ENCODE measurements around the gene CENPB.

CENPB gene

GRCh38 chr20:3788685-3789155 is 2.2 kb upstream of the CENPB start:
- no peak for ATAC-seq

GRCh38 chr20:3787324-3788014 is 929 bp upstream of the CENPB start:
- no peak for ATAC-seq

GRCh38 chr20:3786126-3786484 is 435 bp downstream of the CENPB start:
- ATAC-seq: peak; percentile 27 to 30

DNA sequence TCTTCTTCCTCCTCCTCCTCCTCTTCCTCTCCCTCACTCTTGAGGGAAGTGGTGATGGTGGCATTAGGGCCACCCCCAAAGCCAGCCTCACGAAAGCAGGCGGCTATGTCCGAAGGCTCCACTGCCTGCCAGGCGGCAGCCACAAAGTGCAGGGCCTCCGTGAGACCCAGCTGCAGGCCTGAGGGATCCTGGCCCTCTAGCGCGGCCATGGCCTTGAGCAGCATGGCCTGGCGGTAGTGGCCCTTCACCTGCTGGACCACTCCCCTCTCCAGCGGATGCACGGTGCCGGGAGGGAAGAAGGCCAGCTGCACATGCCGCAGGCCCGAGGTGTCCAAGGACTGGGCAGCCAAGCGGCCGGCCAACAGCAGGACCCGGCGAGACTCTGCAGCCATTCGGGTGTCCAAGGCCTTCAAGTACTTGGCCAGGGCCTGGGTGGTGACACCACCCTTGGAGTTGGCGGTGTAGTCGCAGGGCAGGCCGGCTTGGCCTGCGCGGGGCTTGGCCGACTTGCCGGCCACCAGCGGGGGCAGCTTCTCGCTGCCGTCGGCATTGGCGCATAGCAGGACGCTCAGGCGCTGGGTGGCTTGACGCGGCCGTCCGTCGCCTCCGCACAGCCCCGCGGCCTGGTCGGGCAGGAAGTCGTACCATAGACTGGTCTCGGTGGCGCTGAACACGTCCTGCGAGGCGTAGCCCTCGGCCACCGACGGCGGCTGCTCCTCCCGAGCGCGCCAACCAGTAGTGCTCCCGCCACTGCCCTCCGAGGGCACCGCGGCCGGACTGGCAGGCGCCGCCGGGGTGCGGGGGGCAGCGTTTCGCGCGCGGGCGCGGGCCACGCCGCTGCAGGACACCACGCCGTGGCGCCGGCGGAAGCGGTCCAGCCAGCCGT is 1.1 kb downstream of the CENPB start:
- no peak for ATAC-seq

DNA sequence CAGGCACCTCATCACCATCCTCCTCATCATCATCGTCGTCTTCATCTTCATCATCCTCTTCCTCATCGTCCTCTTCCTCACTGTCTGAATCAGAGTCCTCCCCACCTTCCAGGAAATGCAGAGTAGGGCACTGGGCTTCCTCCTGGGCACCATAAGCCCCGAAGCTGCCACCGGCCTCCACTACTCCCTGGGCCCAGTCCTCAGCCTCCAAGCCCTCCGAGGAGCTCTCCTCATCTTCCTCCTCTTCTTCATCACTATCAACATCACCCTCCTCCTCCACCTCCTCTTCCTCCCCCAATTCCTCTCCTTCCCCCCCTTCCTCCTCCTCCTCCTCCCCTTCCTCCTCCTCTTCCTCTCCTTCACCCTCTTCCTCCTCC is 1.7 kb downstream of the CENPB start:
- ATAC-seq: no peak

GRCh38 chr20:3784216-3784853 is 2.2 kb downstream of the CENPB start:
- no peak for ATAC-seq

- no peak for ATAC-seq
These were observed 2.9 kb downstream of the CENPB start for GRCh38 chr20:3783511-3784195.

DNA sequence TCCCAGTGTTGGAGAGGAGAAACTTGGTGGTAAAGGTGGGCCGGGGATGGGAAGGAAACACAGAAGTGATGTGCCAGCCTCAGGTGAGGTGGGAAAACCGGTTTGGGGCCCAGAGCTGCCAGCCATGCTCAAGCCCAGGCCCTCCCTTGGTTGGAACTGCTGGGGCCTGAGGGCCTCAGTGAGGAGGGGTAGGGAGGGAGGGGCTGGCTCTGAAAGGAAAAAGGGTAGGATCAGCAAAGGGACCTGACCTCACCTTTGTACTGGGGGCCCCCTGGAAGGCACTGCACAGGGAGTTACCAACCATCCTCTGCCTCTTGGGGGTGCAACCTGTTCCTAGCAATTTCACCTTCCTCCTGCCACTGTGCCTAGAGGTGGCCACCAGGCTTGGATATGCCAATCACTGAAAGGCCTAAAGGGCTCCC is 3.5 kb downstream of the CENPB start:
- ATAC-seq: no peak

- ATAC-seq: no peak
These were observed 3.9 kb downstream of the CENPB start for GRCh38 chr20:3782597-3782996.

DNA sequence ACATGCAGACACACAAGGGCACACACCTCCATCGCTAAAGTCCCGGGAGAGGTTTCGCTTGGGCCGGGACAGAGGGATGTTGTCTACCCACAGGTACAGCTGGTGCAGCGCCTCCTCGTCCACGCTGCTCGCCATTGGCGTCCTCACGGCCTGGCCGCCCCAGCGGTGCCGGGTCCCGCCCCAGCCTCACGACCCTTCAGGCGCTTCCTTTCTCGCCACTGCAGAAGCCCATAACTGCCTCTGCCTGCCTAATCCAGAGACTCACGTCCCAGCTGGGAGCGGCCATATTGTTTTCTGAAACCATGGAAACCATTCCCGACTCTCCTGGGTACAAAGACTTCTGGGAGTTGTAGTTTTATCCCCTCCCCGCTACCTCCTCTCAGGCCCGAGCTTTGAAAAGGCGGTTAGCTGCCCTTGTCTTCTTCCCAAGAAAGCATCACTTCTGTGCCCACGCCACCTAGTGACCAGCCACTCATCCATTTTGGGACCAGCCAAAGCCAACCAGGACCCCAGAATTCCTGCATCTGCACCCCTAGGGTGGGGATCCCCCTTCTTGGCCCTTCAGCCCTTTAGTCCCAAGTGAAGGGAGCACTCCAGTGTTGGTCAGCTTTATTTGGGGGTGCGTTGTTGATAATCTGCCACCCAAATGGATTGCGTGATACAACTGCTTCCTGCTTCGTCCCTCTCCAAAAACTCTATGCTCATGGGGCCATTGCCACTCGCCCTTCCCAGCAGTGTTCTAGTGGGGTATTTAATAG is 5.2 kb downstream of the CENPB start, which contains the start of gene SPEF1:
TSS of gene SPEF1 (minus strand) at position 296 of the 758 bp plus-strand sequence. CDS start at position 135, 161 bp downstream.
- peak; percentile 41 to 60 for ATAC-seq

GRCh38 chr20:3778976-3779375 is 7.6 kb downstream of the CENPB start:
- ATAC-seq: no peak

DNA sequence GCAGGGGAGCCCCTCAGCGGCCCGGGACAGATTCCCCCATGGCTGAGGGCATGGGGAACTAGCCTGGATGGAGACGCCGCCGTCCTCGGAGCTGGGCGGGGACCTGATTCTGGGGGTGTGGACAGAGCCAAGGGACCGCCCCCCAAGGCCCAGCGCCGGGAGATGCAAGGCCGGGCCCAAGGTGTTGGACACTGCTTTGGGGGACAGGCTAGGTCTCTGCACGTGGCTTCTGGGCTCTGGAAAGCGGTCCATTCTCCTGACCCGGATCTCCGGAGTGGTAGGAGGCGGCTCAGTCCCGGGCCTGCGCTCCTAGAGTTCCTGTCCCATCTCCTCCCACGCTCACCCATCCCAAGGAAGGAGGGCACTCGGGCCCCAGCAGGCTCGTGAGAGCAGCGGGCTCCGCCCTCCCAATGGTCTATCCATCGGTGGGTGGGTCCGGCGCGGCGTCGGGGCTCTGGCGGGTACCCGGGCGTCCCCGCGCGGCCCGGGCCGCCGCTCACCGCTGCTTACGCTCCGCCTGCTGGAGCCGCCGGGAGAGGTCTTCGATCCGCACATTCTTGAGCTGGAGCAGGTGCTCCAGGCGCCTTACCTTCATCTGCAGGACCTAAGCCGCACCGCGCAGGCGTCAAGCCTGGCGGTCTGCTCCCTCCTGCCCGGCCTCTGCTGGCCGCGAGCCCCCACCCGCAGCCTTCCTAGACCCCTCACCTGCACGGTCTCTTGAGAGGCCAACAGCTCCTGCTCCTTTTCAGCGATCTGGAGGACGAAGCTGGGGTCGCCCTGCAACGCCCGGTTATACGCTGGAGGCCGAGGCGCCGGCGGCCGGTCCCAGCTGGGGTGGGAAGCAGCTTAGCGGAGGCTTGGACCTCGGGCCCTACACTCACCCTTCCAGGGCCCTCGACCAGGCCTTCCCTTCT is 8.6 kb downstream of the CENPB start:
- ATAC-seq: peak; percentile 71 to 74

GRCh38 chr20:3777381-3777715 is 9.2 kb downstream of the CENPB start:
- peak; percentile 39 to 55 for ATAC-seq

DNA sequence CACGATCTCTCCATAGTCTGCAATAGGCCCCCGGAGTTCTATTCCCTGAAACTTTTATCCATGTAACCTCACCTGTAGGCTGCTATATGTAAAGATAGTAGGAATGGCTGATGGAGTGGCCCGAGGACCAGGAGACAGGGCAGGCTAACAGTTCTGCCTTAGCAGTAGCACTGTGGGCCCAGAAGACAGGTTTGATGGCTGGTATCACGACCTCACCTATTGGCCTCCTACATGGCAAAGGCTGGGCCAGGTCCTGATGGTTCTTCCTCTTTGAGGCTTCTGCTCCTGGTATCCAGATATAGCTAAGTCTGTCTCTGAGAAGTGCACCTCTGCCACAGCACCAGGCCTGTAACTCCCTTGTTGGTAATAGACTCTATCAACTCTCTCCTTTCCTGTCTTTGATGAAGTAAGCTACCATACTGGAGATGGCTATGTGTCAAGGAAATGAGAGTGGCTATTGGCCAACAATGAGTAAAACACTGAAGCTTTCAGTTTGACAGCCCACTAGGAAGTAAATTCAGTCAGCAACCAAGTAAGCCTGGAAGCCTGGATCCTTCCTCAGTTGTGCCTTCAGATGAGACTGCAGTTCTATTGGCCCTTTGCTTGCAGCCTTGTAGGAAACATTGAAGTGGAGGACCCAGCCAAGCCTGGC is 11.0 kb downstream of the CENPB start:
- no peak for ATAC-seq

GRCh38 chr20:3771552-3772058 is 14.9 kb downstream of the CENPB start:
- no peak for ATAC-seq

DNA sequence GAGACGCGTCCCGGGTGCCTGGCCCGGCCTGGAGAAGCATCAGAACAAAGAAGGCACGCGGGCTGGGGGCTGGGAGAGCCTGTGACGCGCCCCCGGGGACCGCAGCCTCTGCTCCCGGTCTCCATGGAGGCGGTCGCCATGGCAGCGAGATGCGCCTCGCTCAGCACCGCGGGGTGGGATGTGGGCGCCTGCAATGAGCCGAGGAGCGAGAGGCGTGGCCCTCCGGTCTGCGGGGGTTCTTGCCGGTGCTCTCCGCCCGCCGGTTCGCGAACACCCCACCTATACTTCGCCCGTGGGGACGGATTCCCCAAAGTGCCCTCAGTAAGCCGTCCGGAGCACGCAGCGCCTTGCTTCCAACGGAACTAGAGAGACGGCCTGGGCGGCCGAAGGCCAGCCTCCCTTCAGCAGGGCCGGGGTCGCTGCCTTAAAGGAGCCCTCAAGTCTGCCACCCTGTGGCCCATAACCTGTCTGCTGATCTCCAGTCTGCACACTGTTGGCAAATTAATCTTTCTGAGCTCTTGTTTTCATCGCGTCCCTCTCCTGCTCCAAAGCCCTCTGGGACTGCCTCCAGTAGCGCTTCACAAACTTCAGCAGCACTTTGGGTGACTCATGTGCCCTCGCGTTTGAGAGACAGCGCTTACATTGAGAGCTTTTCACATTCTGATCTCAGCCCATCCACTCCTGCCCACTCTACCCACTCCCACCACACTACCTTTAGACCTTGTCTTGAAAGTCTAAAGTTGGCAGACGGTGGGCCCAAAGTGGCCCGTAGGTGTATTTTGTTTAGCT is 18.0 kb downstream of the CENPB start:
- peak; percentile 53 to 58 for ATAC-seq

DNA sequence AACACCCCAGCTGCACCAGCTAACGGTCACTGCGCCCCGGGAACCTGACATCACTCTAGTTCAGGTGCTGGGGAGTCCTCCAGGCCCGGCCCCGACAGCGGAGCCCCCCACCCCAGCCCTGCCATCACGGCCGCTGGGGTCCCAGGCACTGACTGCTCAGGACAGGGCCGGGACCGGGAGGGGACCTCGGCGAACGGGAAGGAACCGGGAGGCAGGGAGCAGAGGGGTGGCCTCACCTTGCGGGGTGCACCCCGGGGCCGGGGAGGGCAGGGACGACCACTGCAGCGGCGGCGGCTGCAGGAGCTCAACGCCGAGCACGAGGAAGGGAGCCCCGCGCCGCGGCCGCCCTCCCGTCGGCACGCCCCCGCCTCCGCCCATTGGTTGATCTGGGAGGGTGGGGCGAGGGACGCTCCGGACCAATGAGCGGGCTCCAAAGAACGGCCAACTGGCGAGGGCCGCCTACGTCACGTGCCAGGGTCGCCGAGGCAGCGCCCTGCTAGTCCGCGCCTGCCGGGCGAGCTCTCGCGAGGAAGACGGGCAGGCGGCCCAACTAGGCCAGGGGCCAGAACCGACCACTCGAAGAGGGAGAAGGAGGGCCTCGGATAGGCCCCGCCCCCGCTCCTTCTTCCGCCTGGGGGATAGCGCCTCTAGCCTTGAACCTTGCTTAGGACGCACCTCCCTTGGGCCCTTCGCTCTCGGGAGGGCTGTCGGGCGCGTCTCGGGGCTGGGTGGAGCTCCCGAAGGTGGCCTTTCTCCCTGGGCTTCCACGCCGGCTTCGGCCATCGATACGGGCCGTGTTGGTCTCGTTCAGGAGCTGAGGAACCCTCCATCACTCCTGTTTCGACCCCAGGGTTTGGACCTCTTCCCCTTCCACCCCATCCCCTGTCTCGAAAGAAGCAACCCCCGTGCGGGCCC is 18.9 kb downstream of the CENPB start, which contains the start of gene ADISSP:
TSS of gene ADISSP (minus strand) at position 327 of the 915 bp plus-strand sequence. CDS start 7,653 bp downstream, outside the sequence.
- peak; percentile 92 to 93 for ATAC-seq

- no peak for ATAC-seq
These were observed 19.5 kb downstream of the CENPB start for GRCh38 chr20:3767110-3767426.
